Trophoblast cell (in vitro differentiated cells and primary cell): ENCODE results near the gene LY6G5C.

Experiments
- DNase-seq, 2 donors: peaks; one replicate each; pipeline ENCODE4 v3.0.0-alpha.2; 2016
- H2AFZ ChIP-seq: 2 replicates; pipeline ENCODE4 v1.6.1; 2013; ENCODE audit warnings: low read length, moderate library complexity, mild to moderate bottlenecking; ENCODE audit not compliant: insufficient read depth, poor library complexity
- H2AK5ac ChIP-seq: 2 replicates; pipeline ENCODE4 v1.6.1; 2013; ENCODE audit warnings: mild to moderate bottlenecking, low read length
- H2BK120ac ChIP-seq: 2 replicates; pipeline ENCODE4 v1.6.1; 2013; ENCODE audit warnings: low read length, mild to moderate bottlenecking, moderate library complexity; ENCODE audit not compliant: insufficient read depth, poor library complexity
- H2BK12ac ChIP-seq: 2 replicates; pipeline ENCODE4 v1.6.1; 2013; ENCODE audit warnings: mild to moderate bottlenecking, low read length, moderate library complexity
- H2BK5ac ChIP-seq: 2 replicates; pipeline ENCODE4 v1.6.1; 2013; ENCODE audit warnings: low read length, low read depth, moderate library complexity, mild to moderate bottlenecking; ENCODE audit not compliant: poor library complexity
- H3K14ac ChIP-seq: 2 replicates; pipeline ENCODE4 v1.6.1; 2013; ENCODE audit warnings: mild to moderate bottlenecking, low read length
- H3K18ac ChIP-seq: 2 replicates; pipeline ENCODE4 v1.6.1; 2013; ENCODE audit warnings: mild to moderate bottlenecking, low read length
- H3K23ac ChIP-seq: 2 replicates; pipeline ENCODE4 v1.6.1; 2013; ENCODE audit warnings: low read length
- H3K27ac ChIP-seq: 2 replicates; pipeline ENCODE4 v1.5.1; 2013; ENCODE audit warnings: low read depth, mild to moderate bottlenecking, inconsistent platforms, low read length, moderate library complexity
- H3K27me3 ChIP-seq: 2 replicates; pipeline ENCODE4 v1.6.1; 2013; ENCODE audit warnings: inconsistent platforms, mild to moderate bottlenecking, low read length, moderate library complexity; ENCODE audit not compliant: insufficient read depth
- H3K36me3 ChIP-seq, 2 experiments: 1 replicate in 1 of 2; 2 replicates in 1 of 2; pipeline ENCODE4 v1.6.1; 2013; ENCODE audit warnings: low read length in 2 of 2, mild to moderate bottlenecking in 2 of 2, moderate library complexity in 1 of 2; ENCODE audit not compliant: insufficient read depth in 2 of 2, control insufficient read depth in 1 of 2
- H3K4ac ChIP-seq: 2 replicates; pipeline ENCODE4 v1.6.1; 2013; ENCODE audit warnings: low read depth, mild to moderate bottlenecking, low read length, moderate library complexity
- H3K4me1 ChIP-seq, 2 experiments: 1 replicate in 1 of 2; 2 replicates in 1 of 2; pipeline ENCODE4 v1.6.1; 2013; ENCODE audit warnings: low read length in 2 of 2, mild to moderate bottlenecking in 2 of 2, moderate library complexity in 1 of 2; ENCODE audit not compliant: insufficient read depth in 2 of 2, control insufficient read depth in 1 of 2
- H3K4me2 ChIP-seq: 2 replicates; pipeline ENCODE4 v1.6.1; 2013; ENCODE audit warnings: inconsistent platforms, mild to moderate bottlenecking, low read length, moderate library complexity
- H3K4me3 ChIP-seq: 2 replicates; pipeline ENCODE4 v1.5.1; 2013; ENCODE audit warnings: mild to moderate bottlenecking, low read depth, low read length, inconsistent platforms
- H3K79me1 ChIP-seq: one replicate; pipeline ENCODE4 v1.6.1; 2013; ENCODE audit warnings: low read length
- H3K79me2 ChIP-seq: 2 replicates; pipeline ENCODE4 v1.6.1; 2013; ENCODE audit warnings: low read length, mild to moderate bottlenecking; ENCODE audit not compliant: control insufficient read depth, insufficient read depth, poor library complexity
- H3K9ac ChIP-seq: 2 replicates; pipeline ENCODE4 v1.6.1; 2013; ENCODE audit warnings: mild to moderate bottlenecking, low read length
- H3K9me3 ChIP-seq: 2 replicates; pipeline ENCODE4 v1.6.1; 2013; ENCODE audit warnings: low read depth, mild to moderate bottlenecking, control low read depth, inconsistent platforms, low read length; ENCODE audit not compliant: insufficient read depth
- H4K12ac ChIP-seq: 2 replicates; pipeline ENCODE4 v1.6.1; 2013; ENCODE audit warnings: low read depth, mild to moderate bottlenecking, low read length, moderate library complexity
- H4K8ac ChIP-seq: 2 replicates; pipeline ENCODE4 v1.6.1; 2013; ENCODE audit warnings: low read depth, mild to moderate bottlenecking, low read length, moderate library complexity
- H4K91ac ChIP-seq: one replicate; pipeline ENCODE4 v1.6.1; 2013; ENCODE audit warnings: low read depth, mild to moderate bottlenecking, low read length, moderate library complexity
- WGBS: extraction: QIAGEN DNeasy Blood & Tissue Kit; methylation state at CpG from one replicate; pipeline ENCODE4 v1.1.7; 2013; ENCODE audit warnings: missing lambda C conversion rate; ENCODE audit not compliant: insufficient read length, insufficient coverage; ENCODE audit errors: extremely low coverage; 5-methylcytosine and 5-hydroxymethylcytosine counted together

Gene LY6G5C

DNA sequence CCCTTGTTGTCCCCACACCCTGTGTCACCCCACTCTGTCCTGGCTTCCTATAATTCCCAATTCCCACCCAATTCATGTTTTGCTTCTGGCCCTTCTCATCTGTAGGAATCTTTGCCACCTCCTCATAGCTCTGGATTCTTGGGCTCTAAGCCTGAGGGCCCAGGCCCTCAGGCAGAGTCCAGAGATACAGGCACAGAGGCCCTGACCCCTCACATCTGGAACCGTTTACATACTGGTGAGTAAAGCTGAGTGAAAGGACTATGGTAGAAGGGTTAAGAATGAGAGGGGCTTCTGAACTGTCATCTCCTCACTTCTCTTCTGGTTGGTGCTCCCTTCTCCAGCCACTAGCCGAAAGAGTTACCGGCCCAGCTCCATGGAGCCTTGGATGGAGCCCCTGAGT, 46.7 kb downstream of the LY6G5C start:
- WGBS = no CpG with 5 or more reads among the region's 3 CpGs
- Histone ChIP-seq H3K4me1 (no peaks in the 10 kb centered on the region), H3K14ac (no peak overlapping the region), H3K27me3 (no peaks in the 10 kb centered on the region), H3K9ac (no peak overlapping the region), H3K18ac (no peak overlapping the region), H3K9me3 (no peaks in the 10 kb centered on the region), H3K4me3 (no peak overlapping the region), H3K79me1 (no peaks in the 10 kb centered on the region), H3K4me2 (no peak overlapping the region), H2BK120ac (no peak overlapping the region), H2AK5ac (no peak overlapping the region), H3K36me3 (peaks cover 84 to 90% of the 10 kb centered on the region in 2 experiments), H2AFZ (no peak overlapping the region), H3K23ac (no peak overlapping the region), H4K12ac (no peak overlapping the region), H4K8ac (no peak overlapping the region), H2BK5ac (no peak overlapping the region), H4K91ac (no peak overlapping the region), H2BK12ac (no peak overlapping the region), H3K79me2 (no peaks in the 10 kb centered on the region), H3K27ac (no peak overlapping the region), H3K4ac (no peak overlapping the region)
- no peak for DNase-seq

DNA sequence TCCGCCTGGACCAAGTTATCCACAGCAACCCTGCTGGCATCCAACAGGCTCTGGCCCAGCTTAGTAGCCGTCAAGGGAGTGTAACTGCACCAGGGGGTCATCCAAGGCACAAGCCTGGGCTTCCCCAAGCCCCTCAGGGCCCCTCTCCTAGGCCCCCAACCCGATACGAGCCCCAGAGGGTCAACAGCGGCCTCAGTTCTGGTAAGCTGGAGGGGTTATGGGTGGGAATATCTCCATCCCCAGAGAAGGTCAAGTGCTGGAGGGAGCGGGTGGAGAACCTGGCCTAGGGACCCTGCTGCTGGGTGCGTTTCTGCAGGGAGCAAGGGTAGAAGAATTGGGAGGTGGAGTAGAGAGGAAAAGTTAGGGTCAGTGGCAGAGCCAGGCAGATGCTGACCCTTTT, 47.4 kb downstream of the LY6G5C start:
- H4K12ac ChIP-seq = no peak overlapping the region
- H2BK12ac ChIP-seq = no peak overlapping the region
- no peak overlapping the region for H3K4me3 ChIP-seq
- H3K36me3 ChIP-seq = peaks cover 86 to 93% of the 10 kb centered on the region in 2 experiments
- no peak overlapping the region for H2AFZ ChIP-seq
- H2BK5ac ChIP-seq = no peak overlapping the region
- H2BK120ac ChIP-seq = no peak overlapping the region
- H2AK5ac ChIP-seq = no peak overlapping the region
- DNase-seq = no peak
- no peaks in the 10 kb centered on the region for H3K4me1 ChIP-seq
- no peak overlapping the region for H3K9ac ChIP-seq
- WGBS = no CpG with 5 or more reads among the region's 7 CpGs
- H3K4me2 ChIP-seq = no peak overlapping the region
- H3K23ac ChIP-seq = no peak overlapping the region
- no peaks in the 10 kb centered on the region for H3K9me3 ChIP-seq
- H4K8ac ChIP-seq = no peak overlapping the region
- H3K79me2 ChIP-seq = no peaks in the 10 kb centered on the region
- H3K79me1 ChIP-seq = no peaks in the 10 kb centered on the region
- no peak overlapping the region for H4K91ac ChIP-seq
- no peak overlapping the region for H3K18ac ChIP-seq
- no peaks in the 10 kb centered on the region for H3K27me3 ChIP-seq
- H3K14ac ChIP-seq = no peak overlapping the region
- H3K4ac ChIP-seq = no peak overlapping the region
- H3K27ac ChIP-seq = no peak overlapping the region

DNA sequence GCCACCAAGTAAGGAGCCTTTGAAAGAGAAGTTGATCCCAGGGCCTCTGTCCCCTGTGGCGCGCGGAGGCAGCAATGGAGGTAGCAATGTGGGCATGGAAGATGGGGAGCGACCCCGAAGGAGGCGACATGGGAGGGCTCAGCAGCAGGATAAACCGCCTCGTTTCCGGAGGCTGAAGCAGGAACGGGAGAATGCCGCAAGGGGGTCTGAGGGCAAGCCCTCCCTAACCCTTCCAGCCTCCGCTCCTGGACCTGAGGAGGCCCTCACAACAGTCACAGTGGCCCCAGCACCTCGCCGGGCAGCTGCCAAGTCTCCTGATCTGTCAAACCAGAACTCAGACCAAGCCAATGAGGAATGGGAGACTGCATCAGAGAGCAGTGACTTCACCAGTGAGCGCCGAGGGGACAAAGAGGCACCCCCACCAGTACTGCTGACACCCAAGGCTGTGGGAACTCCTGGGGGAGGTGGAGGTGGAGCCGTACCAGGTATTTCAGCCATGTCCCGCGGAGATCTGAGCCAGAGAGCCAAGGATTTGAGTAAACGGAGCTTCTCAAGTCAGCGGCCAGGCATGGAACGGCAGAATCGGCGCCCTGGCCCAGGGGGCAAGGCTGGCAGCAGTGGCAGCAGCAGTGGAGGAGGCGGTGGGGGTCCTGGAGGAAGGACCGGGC, 48.5 kb downstream of the LY6G5C start:
- Histone ChIP-seq H3K79me1 (no peaks in the 10 kb centered on the region), H3K23ac (no peak overlapping the region), H2AFZ (no peak overlapping the region), H3K4me2 (no peak overlapping the region), H4K91ac (no peak overlapping the region), H3K14ac (no peak overlapping the region), H3K4me1 (no peaks in the 10 kb centered on the region), H2AK5ac (no peak overlapping the region), H3K4me3 (no peak overlapping the region), H3K27ac (no peak overlapping the region), H2BK12ac (no peak overlapping the region), H3K9ac (no peak overlapping the region), H3K27me3 (no peaks in the 10 kb centered on the region), H4K8ac (no peak overlapping the region), H2BK120ac (no peak overlapping the region), H4K12ac (peak overlapping the region; percentile 10), H3K36me3 (peaks cover 95 to 98% of the 10 kb centered on the region in 2 experiments), H3K18ac (no peak overlapping the region), H2BK5ac (no peak overlapping the region), H3K9me3 (no peaks in the 10 kb centered on the region), H3K4ac (no peak overlapping the region), H3K79me2 (no peaks in the 10 kb centered on the region)
- DNase-seq = no peak
- WGBS = no CpG with 5 or more reads among the region's 26 CpGs

DNA sequence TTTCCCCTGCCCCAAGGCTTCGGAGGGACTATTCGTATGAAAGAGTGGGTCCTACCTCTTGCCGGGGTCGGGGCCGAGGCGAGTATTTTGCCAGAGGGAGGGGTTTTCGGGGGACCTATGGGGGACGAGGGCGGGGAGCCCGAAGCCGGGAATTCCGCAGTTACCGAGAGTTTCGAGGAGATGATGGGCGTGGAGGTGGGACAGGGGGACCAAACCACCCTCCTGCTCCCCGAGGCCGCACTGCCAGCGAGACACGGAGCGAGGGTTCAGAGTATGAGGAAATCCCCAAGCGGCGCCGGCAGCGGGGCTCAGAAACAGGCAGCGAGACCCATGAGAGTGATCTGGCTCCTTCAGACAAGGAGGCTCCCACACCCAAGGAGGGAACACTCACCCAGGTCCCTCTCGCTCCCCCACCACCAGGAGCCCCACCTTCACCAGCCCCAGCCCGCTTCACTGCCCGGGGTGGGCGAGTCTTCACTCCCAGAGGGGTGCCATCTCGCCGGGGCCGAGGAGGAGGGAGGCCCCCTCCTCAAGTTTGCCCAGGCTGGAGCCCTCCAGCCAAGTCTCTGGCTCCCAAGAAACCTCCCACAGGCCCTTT, 49.1 kb downstream of the LY6G5C start:
- H3K9me3 ChIP-seq = no peaks in the 10 kb centered on the region
- H3K18ac ChIP-seq = no peak overlapping the region
- H3K4me2 ChIP-seq = no peak overlapping the region
- no peak overlapping the region for H3K4ac ChIP-seq
- no peak overlapping the region for H2BK12ac ChIP-seq
- H4K91ac ChIP-seq = no peak overlapping the region
- H3K79me1 ChIP-seq = no peaks in the 10 kb centered on the region
- no peak overlapping the region for H3K9ac ChIP-seq
- H4K12ac ChIP-seq = no peak overlapping the region
- DNase-seq = no peak
- no peaks in the 10 kb centered on the region for H3K79me2 ChIP-seq
- no peak overlapping the region for H2BK5ac ChIP-seq
- H3K14ac ChIP-seq = no peak overlapping the region
- no peaks in the 10 kb centered on the region for H3K4me1 ChIP-seq
- H4K8ac ChIP-seq = no peak overlapping the region
- no peak overlapping the region for H2AK5ac ChIP-seq
- H2BK120ac ChIP-seq = no peak overlapping the region
- no peak overlapping the region for H3K23ac ChIP-seq
- no peak overlapping the region for H3K4me3 ChIP-seq
- WGBS = no CpG with 5 or more reads among the region's 32 CpGs
- no peak overlapping the region for H2AFZ ChIP-seq
- no peaks in the 10 kb centered on the region for H3K27me3 ChIP-seq
- no peak overlapping the region for H3K27ac ChIP-seq
- peaks cover 93 to 98% of the 10 kb centered on the region in 2 experiments for H3K36me3 ChIP-seq
